HUDEP-2 (cell line): ENCODE results near the gene CNGA1.
"Not testable (repeated sequence)": the region's sequence is repeated elsewhere in the genome, so short reads cannot be mapped to it uniquely, and the experiment has no call there.

Experiments
- DNase-seq, 76 experiments: peaks; one replicate each; lab custom pipeline; 2025; ENCODE audit not compliant: unreplicated experiment in 76 of 76; lab: John Stamatoyannopoulos, UW

Gene CNGA1

DNA sequence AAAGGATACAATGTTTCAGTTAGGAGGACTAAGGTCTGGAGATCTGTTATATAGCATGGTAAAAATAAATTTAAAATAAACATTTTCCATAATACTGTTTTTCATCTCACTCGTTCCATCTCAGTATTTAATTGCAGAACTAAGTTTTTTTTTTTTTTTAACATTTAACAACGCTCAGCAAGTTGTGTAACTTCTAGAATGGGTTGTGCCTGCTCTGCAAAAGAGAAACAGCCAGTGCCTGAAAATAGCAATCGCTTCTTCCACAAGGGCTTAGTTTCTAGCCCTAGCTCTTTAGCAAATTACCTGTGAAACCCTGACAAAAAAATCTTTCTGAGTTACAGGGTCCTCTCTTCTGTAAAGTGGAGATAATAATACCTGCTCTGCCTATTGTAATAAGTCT is 41.9 kb downstream of the CNGA1 start:
- no peak for DNase-seq

- DNase-seq = no peak
Measured at GRCh38 chr4:47972721-47973120, 43.8 kb downstream of the CNGA1 start.

- DNase-seq = no peak
Measured at GRCh38 chr4:47972181-47972580, 44.3 kb downstream of the CNGA1 start.

DNA sequence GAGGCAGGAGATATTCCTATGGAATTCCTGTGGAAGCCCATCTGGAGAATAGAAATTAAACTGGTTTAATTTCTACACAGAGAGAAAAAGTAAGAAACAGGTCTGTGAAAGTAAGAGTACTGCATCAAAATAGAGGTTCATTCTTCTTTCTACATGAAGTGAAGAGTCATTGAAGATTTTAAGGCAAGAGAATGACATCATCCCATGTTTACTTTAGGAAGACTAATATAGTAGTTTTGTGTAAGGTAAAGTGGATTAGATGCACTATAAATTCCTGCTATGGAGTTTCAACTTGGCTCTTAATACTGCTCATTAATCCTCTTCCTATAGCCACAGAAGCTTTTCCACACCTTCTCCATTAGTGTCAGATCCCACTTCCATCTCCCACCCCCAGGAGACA is 47.6 kb downstream of the CNGA1 start:
- DNase-seq = no peak

- DNase-seq = no peak
Measured at GRCh38 chr4:47954677-47955076, 61.8 kb downstream of the CNGA1 start.

GRCh38 chr4:47954245-47954644 is 62.2 kb downstream of the CNGA1 start:
- no peak for DNase-seq

GRCh38 chr4:47945930-47946726 is 70.4 kb downstream of the CNGA1 start:
- DNase-seq = no peak

DNA sequence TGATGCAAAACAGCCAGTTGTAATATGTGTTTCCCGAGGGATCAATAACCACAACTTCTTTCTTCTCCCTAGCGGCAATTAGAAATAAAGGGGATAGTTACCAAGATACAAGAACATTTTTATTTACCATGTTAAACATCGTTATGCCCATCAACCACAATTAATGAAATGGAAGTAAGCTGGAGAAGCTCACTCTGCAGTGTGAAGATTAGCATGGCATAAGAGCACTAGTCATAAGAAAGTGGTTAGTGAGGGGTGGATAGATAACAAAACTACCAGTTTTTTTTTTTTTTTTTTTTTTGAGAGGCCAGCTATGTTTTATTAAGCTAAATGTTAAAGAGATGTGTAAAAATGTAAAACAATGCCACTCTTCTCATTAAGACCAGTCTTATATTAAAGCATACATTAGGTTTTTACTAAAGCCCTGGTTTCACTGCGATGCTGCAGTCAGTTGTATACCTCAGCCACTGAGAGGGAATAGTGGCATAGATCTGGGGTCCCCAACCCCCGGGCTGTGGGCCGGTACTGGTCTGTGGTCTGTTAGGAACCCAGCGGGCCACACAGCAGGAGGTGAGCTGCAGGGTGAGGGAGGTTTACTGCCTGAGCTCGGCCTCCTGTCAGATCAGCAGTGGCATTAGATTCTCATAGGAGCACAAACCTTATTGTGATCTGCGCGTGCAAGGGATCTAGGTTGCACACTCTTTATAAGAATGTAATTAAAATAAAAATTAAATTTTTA is 74.2 kb downstream of the CNGA1 start:
- DNase-seq = no peak

- DNase-seq = no peak
Measured at GRCh38 chr4:47939456-47939855, 77.0 kb downstream of the CNGA1 start.

DNA sequence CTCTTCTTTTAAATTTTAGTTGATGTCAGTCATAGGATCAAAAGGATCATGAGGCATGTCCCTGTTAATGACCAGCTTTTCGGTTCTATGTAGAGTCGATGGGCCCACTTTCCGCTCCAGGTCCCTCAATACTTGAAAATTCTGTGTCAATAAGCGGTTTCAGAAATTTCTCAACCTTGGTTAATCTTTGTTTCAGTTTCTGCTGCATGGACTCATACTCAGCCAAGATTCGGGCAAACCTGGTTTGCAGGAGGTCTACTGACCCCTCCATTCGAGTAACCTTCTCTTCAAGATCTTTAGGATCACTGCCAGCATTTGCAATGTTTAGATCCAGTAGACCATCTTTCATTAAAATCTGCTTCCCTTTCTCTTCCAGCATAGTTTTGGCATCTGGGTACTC is 80.1 kb downstream of the CNGA1 start:
- no peak for DNase-seq

DNA sequence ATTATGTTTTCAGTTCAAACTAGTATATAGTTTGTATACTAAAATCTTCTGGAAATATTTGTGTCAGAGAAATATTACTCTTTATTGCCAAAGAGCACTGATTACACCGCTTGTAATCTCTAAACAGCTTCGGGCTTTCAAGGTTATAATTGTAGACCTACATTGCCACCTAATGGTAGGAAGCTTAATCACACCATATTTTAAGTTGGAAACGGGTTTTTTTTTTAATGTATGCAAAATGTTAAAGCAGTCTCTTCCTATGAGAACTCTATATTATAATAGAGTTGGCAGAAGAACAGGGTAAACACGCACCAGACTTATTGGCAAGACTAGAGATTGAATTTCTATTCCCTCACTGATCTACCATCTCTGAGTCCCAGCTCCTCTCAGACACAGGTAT is 82.6 kb downstream of the CNGA1 start:
- DNase-seq = peak in 10 of 76 experiments; percentile 2 to 28 (median 10)

DNA sequence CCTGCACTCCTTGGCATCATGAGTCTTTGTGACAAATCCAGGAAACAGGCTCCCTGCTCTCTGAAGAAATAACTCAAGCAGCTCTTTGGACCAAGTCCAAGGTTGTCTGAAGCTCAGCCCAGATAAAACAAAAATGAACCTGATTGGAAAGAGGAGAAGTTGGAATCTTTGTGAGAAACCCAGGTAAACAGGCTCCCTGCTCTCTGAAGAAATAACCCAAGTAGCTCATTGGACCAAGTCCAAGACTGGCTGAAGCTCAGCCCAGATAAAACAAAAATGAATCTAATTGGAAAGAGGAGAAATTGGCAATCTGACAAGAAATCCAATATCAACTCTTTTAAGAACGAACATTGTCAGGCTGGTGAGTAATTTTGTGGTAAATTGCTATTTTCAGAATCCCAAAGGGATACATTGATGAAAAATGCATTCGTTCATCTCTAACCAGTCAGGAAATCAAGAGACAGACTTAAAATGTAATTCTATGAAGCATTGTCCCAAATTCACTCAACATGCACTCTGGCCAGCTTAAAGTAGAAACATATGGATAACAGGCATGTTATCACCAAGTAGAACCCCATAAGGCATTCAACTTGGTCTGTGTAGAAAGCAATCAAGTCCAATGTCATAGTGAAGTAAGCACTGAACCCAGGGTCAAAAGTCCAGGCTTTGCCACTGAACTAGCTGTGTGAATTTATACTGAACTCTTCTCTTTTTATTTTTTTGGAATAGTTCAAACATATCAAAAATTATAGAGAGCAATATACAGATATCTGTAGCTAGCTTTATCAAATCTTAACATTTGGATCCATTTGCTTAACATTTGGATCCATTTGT is 85.3 kb downstream of the CNGA1 start:
- no peak for DNase-seq

DNA sequence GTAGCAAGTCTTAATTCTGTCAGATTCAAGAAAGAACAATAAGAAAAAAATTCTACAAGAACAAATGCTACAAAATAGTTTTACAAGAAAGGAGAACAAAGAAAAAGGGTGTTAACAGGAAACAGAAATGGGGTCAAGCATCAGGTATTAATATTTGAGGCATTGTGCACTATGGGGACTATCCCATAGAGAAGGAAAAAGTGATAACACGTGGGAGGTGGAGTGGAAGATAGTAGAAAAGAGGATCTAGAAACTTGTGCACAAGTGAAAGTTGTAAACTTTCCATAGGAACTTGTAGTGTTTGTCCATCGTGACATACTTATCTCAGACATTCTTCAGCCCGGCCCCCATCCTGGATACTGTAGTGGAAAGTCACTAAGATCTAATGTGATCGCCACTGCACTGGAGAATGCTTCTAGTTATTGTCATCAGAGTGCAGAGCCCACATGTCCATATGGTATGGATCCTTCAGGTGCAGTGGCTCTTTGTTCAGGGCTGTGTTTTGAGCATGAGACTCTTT is 86.7 kb downstream of the CNGA1 start:
- DNase-seq = no peak

DNA sequence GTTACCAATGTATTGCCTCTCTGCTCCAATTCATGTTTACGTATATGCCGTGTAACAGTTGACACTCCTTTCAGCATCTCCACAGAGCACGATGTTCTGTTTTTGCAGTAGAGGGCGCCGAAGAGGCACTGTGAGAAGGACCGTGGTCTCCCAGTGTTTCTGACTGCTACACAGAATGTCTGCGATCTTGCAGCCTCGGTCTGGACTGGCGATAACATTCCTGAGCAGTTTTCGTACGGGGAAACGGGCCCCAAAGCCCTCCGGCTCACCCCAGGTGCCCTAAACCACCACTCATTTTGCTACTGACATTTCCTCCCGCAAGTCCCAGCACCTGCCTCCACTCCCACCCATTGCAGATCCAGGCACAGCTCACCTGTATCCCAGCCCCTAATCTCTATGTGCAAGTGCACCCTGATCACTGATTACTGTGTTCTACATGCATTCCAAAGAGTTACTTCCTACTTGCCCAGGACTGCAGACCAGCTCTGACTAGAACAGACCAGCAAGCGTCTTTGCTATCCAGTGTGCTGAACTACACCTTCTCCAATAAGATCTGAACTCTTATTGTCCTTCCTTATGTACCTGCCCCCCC is 89.7 kb downstream of the CNGA1 start:
- peak in 49 of 76 experiments; percentile 1 to 59 (median 16) for DNase-seq

- not testable (repeated sequence) for DNase-seq
Measured at GRCh38 chr4:47923261-47923608, 93.2 kb downstream of the CNGA1 start.

GRCh38 chr4:47922436-47923260 is 93.8 kb downstream of the CNGA1 start:
- DNase-seq = peak in 1 of 76 experiments; percentile 14

DNA sequence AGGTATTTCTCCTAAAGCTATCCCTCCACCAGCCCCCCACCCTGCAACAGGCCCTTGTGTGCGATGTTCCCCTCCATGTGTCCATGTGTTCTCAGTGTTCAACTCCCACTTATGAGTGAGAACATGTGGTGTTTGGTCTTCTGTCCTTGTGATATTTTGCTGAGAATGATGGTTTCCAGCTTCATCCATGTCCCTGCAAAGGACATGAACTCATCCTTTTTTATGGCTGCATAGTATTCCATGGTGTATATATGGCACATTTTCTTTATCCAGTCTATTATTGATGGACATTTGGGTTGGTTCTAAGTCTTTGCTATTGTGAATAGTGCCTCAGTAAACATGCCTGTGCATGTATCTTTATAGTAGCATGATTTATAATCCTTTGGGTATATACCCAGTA is 99.3 kb downstream of the CNGA1 start:
- DNase-seq = not testable (repeated sequence)

- DNase-seq = no peak
Measured at GRCh38 chr4:47915378-47915777, 101.1 kb downstream of the CNGA1 start.

DNA sequence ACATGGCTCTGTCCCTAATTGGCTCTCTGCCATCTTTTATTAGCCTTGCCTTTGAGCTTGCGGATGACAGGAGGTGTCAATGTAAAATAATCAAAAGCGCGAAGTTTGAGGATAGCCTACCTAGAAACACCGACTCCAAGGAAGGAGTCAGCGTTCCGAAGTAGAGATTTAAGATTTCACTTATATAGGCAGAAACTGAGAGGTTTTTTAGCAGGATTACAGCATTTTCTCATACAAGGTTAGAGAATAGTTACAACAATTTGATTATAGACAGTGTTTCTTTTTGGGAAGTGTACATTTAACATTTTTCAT is 101.6 kb downstream of the CNGA1 start:
- DNase-seq = no peak
